Testis (tissue), 3 donors: ENCODE measurements around the gene SUSD6. TPM values are rescaled to one million over a fixed set of nuclear protein-coding genes. Genes with fewer than 3 reads are reported as not detected.

Experiments used
- DNase-seq: peaks from one replicate; pipeline ENCODE4 v3.0.0-alpha.2; 2019
- H3K27ac ChIP-seq, 2 donors: fragments of 200-600 bp; sonication (generic); one replicate each; pipeline ENCODE4 v1.5.1; 2019
- H3K27me3 ChIP-seq: fragments of 200-600 bp; sonication (generic); one replicate; pipeline ENCODE4 v1.5.1; 2019
- H3K36me3 ChIP-seq: fragments of 200-600 bp; sonication (generic); one replicate; pipeline ENCODE4 v1.5.1; 2017; ENCODE audit warnings: low read depth; ENCODE audit errors: missing control alignments
- H3K4me1 ChIP-seq: fragments of 200-600 bp; sonication (generic); one replicate; pipeline ENCODE4 v1.5.1; 2019
- H3K4me3 ChIP-seq, 2 donors: fragments of 200-600 bp; sonication (generic); one replicate each; pipeline ENCODE4 v1.5.1; 2017 to 2019
- H3K9me3 ChIP-seq: fragments of 200-600 bp; sonication (generic); one replicate; pipeline ENCODE4 v1.5.1; 2017
- CTCF ChIP-seq, 3 experiments: fragments of 450-650 bp in 2 of 3; fragments of 200-600 bp in 1 of 3; sonication (generic) in 1 of 3; IDR thresholded peaks; one replicate each; pipeline ENCODE4 v1.5.1; 2016 to 2019; ENCODE audit warnings: antibody characterized with exemption in 3 of 3, mild to moderate bottlenecking in 2 of 3, moderate library complexity in 1 of 3
- POLR2A ChIP-seq: fragments of 450-650 bp; IDR thresholded peaks from one replicate; pipeline ENCODE4 v1.6.1; 2017; ENCODE audit warnings: antibody characterized with exemption, mild to moderate bottlenecking, moderate library complexity
- WGBS, 2 donors: methylation state at CpG; one replicate each; pipeline ENCODE4 v1.1.5; 2018; 5-methylcytosine and 5-hydroxymethylcytosine counted together
- intact Hi-C: fragments of 100-400 bp; cut with DNase I; formaldehyde crosslinking; loops from one replicate; pipeline ENCODE4 v1.15.1; 2023; ENCODE audit warnings: low total_unique reads
- polyA plus RNA-seq: library from polyadenylated mRNA; stranded (reverse); fragments of 350-450 nt; fragmentation: Illumina TruSeq; extraction: RNeasy Lipid Tissue Mini Kit (QIAGEN cat#74804); gene quantifications from one replicate; pipeline ENCODE4 v1.2.3, GENCODE V29; 2014; ENCODE audit warnings: low read depth, low replicate concordance; ENCODE audit not compliant: insufficient read depth
- total RNA-seq, 2 donors: library from RNA; depleted of rRNA; stranded (reverse); fragments of >200 nt; gene quantifications; one replicate each; pipeline ENCODE4 v1.2.3, GENCODE V29; 2016

Gene SUSD6
- total and polyA plus RNA-seq, 3 donors from 2014 or later, result 27.7 to 39.5 (median 38.7) TPM

GRCh38 chr14:69664265-69664664, 52.9 kb downstream of the SUSD6 start:
- H3K4me3 ChIP-seq, result no peak overlapping the region
- peaks cover 23% of the 10 kb centered on the region for H3K4me1 ChIP-seq
- DNase-seq, result no peak
- intact Hi-C loops, result no loop called here
- H3K27me3 ChIP-seq, result no peaks in the 10 kb centered on the region
- no peaks in the 10 kb centered on the region for H3K36me3 ChIP-seq
- WGBS, 2 donors, result 80 to 93% methylated on average over 4 of the region's 4 CpGs
- TF ChIP-seq POLR2A, result no peak
- TF ChIP-seq CTCF (IDR thresholded peaks at IDR 0.05), result no peak
- no peak overlapping the region for H3K27ac ChIP-seq
- no peaks in the 10 kb centered on the region for H3K9me3 ChIP-seq

GRCh38 chr14:69664865-69665526, 53.6 kb downstream of the SUSD6 start:
- intact Hi-C loops, result no loop called here
- Histone ChIP-seq H3K4me1 (peaks cover 23% of the 10 kb centered on the region), H3K9me3 (no peaks in the 10 kb centered on the region), H3K27ac (no peak overlapping the region), H3K4me3 (no peak overlapping the region), H3K36me3 (no peaks in the 10 kb centered on the region), H3K27me3 (no peaks in the 10 kb centered on the region)
- 67 to 71% methylated on average over 7 of the region's 7 CpGs for WGBS, 2 donors
- no peak for DNase-seq
- no peak for TF ChIP-seq POLR2A
- TF ChIP-seq CTCF (IDR thresholded peaks at IDR 0.05), result no peak

- H3K27ac ChIP-seq, result no peak overlapping the region
- no peak for DNase-seq
- TF ChIP-seq CTCF (IDR thresholded peaks at IDR 0.05) (no peak), POLR2A (no peak)
- no peaks in the 10 kb centered on the region for H3K36me3 ChIP-seq
- H3K27me3 ChIP-seq, result no peaks in the 10 kb centered on the region
- intact Hi-C loops, result no loop called here
- 58 to 60% methylated on average over 1 of the region's 1 CpG for WGBS, 2 donors
- no peaks in the 10 kb centered on the region for H3K9me3 ChIP-seq
- no peak overlapping the region for H3K4me3 ChIP-seq
- peaks cover 23% of the 10 kb centered on the region for H3K4me1 ChIP-seq
These were observed 54.2 kb downstream of the SUSD6 start for GRCh38 chr14:69665631-69666030.

- H3K27me3 ChIP-seq, result no peaks in the 10 kb centered on the region
- DNase-seq, result no peak
- no peak overlapping the region for H3K4me3 ChIP-seq
- no peaks in the 10 kb centered on the region for H3K36me3 ChIP-seq
- H3K27ac ChIP-seq, result no peak overlapping the region
- intact Hi-C loops, result no loop called here
- WGBS, 2 donors, result 31 to 42% methylated on average over 3 of the region's 3 CpGs
- H3K4me1 ChIP-seq, result peaks cover 23% of the 10 kb centered on the region
- no peaks in the 10 kb centered on the region for H3K9me3 ChIP-seq
- TF ChIP-seq POLR2A (no peak), CTCF (IDR thresholded peaks at IDR 0.05) (no peak)
These were observed 54.7 kb downstream of the SUSD6 start for GRCh38 chr14:69666112-69666511.

- intact Hi-C loops, result no loop called here
- peaks cover 23% of the 10 kb centered on the region for H3K4me1 ChIP-seq
- DNase-seq, result no peak
These were observed 55.4 kb downstream of the SUSD6 start for GRCh38 chr14:69666690-69667211.

More at GRCh38 chr14:69666690-69667211, 55.4 kb downstream of the SUSD6 start:
- H3K27ac ChIP-seq, result no peak overlapping the region
- no peaks in the 10 kb centered on the region for H3K36me3 ChIP-seq
- TF ChIP-seq CTCF (IDR thresholded peaks at IDR 0.05), result no peak
- TF ChIP-seq POLR2A, result no peak
- H3K4me3 ChIP-seq, result no peak overlapping the region
- no peaks in the 10 kb centered on the region for H3K9me3 ChIP-seq
- H3K27me3 ChIP-seq, result no peaks in the 10 kb centered on the region
- 73 to 86% methylated on average over 2 of the region's 2 CpGs for WGBS, 2 donors
